WTC11 (cell line): ENCODE data around the gene CYP24A1. TPM values are rescaled to one million over a fixed set of nuclear protein-coding genes. Genes with fewer than 3 reads are reported as not detected.

Experiments used
- ATAC-seq: fragments of 200-7000 bp; cut with Tn5 transposase; 2 replicates; pipeline ENCODE4 v1.10.0; 2021; ENCODE audit warnings: mild to moderate bottlenecking, moderate library complexity
- CTCF ChIA-PET: fragments of 300-600 bp; sonication (Branson Sonifier 250); formaldehyde crosslinking; loops from one replicate; lab custom pipeline; 2021; ENCODE audit warnings: antibody characterized with exemption; lab: Charles Lee
- POLR2A ChIA-PET: fragments of 350-600 bp; sonication (Branson Sonifier 250); formaldehyde crosslinking; loops from one replicate; lab custom pipeline; 2021; ENCODE audit warnings: antibody characterized with exemption; lab: Charles Lee
- DNase-seq: peaks from one replicate; pipeline ENCODE4 v3.0.0; 2021; ENCODE audit warnings: low spot score
- H3K27ac Mint-ChIP-seq: 2 replicates; pipeline ENCODE4 v1.8.0; 2021; ENCODE audit warnings: mixed read lengths
- H3K27me3 Mint-ChIP-seq: 2 replicates; pipeline ENCODE4 v1.8.0; 2021; ENCODE audit warnings: low read depth, mild to moderate bottlenecking, moderate library complexity, mixed read lengths
- H3K36me3 Mint-ChIP-seq: 2 replicates; pipeline ENCODE4 v1.8.0; 2021; ENCODE audit warnings: mixed read lengths
- H3K4me1 Mint-ChIP-seq: 2 replicates; pipeline ENCODE4 v1.8.0; 2022; ENCODE audit warnings: mixed read lengths
- H3K4me3 Mint-ChIP-seq: 2 replicates; pipeline ENCODE4 v1.8.0; 2021; ENCODE audit warnings: mild to moderate bottlenecking, moderate library complexity, mixed read lengths
- H3K9me3 Mint-ChIP-seq: 2 replicates; pipeline ENCODE4 v1.8.0; 2021; ENCODE audit warnings: mixed read lengths
- AFF4 ChIP-seq: sonication (generic); formaldehyde crosslinking; IDR thresholded peaks from 2 replicates; pipeline ENCODE4 v1.8.1; 2023; ENCODE audit warnings: mild to moderate bottlenecking, missing genetic modification reagents, borderline replicate concordance
- ATF2 ChIP-seq: sonication (generic); formaldehyde crosslinking; IDR thresholded peaks from 2 replicates; pipeline ENCODE4 v1.8.1; 2022; ENCODE audit warnings: low read depth, missing genetic modification reagents, borderline replicate concordance
- ATF3 ChIP-seq: sonication (generic); formaldehyde crosslinking; conservative IDR thresholded peaks from 2 replicates; pipeline ENCODE4 v1.8.1; 2022; ENCODE audit warnings: mild to moderate bottlenecking, missing genetic modification reagents
- CBFB ChIP-seq: sonication (generic); formaldehyde crosslinking; IDR thresholded peaks from 2 replicates; pipeline ENCODE4 v1.8.1; 2022; ENCODE audit warnings: mild to moderate bottlenecking, low read depth, missing genetic modification reagents
- E2F1 ChIP-seq: sonication (generic); formaldehyde crosslinking; IDR thresholded peaks from 2 replicates; pipeline ENCODE4 v1.8.0; 2022; ENCODE audit warnings: mild to moderate bottlenecking, missing genetic modification reagents
- ELF4 ChIP-seq: sonication (generic); formaldehyde crosslinking; IDR thresholded peaks from 2 replicates; pipeline ENCODE4 v1.8.1; 2022; ENCODE audit warnings: low read depth, mild to moderate bottlenecking, moderate library complexity, missing genetic modification reagents
- HMGXB4 ChIP-seq: sonication (generic); formaldehyde crosslinking; IDR thresholded peaks from 2 replicates; pipeline ENCODE4 v1.8.1; 2023; ENCODE audit warnings: mild to moderate bottlenecking, moderate library complexity, missing genetic modification reagents
- NFE2L1 ChIP-seq: sonication (generic); formaldehyde crosslinking; IDR thresholded peaks from 2 replicates; pipeline ENCODE4 v1.8.1; 2023; ENCODE audit warnings: missing genetic modification reagents
- OVOL2 ChIP-seq: fragments of 250-450 bp; sonication (Bioruptor Pico); IDR thresholded peaks from 2 replicates; pipeline ENCODE4 v1.9.0; 2021; ENCODE audit warnings: mild to moderate bottlenecking, borderline replicate concordance
- SMAD4 ChIP-seq: sonication (generic); formaldehyde crosslinking; IDR thresholded peaks from 2 replicates; pipeline ENCODE4 v1.8.0; 2022; ENCODE audit warnings: mild to moderate bottlenecking, missing genetic modification reagents
- STAT6 ChIP-seq: sonication (generic); formaldehyde crosslinking; conservative IDR thresholded peaks from 2 replicates; pipeline ENCODE4 v1.8.1; 2023; ENCODE audit warnings: mild to moderate bottlenecking, low read depth, missing genetic modification reagents, moderate library complexity
- TCF7 ChIP-seq: sonication (generic); formaldehyde crosslinking; IDR thresholded peaks from 2 replicates; pipeline ENCODE4 v1.8.0; 2022; ENCODE audit warnings: mild to moderate bottlenecking, low read depth, missing genetic modification reagents, moderate library complexity
- ZBTB21 ChIP-seq: sonication (generic); formaldehyde crosslinking; IDR thresholded peaks from 2 replicates; pipeline ENCODE4 v1.8.1; 2023; ENCODE audit warnings: mild to moderate bottlenecking, missing genetic modification reagents, borderline replicate concordance
- ZNF263 ChIP-seq: sonication (generic); formaldehyde crosslinking; IDR thresholded peaks from 2 replicates; pipeline ENCODE4 v1.8.1; 2022; ENCODE audit warnings: low read depth, mild to moderate bottlenecking, moderate library complexity, missing genetic modification reagents
- ZNF317 ChIP-seq: sonication (generic); formaldehyde crosslinking; IDR thresholded peaks from 2 replicates; pipeline ENCODE4 v1.8.1; 2023; ENCODE audit warnings: low read depth, mild to moderate bottlenecking, moderate library complexity, missing genetic modification reagents, borderline replicate concordance
- ZNF416 ChIP-seq: fragments of 250-450 bp; sonication (Bioruptor Pico); IDR thresholded peaks from 2 replicates; pipeline ENCODE4 v1.9.0; 2021; ENCODE audit warnings: mild to moderate bottlenecking, inconsistent platforms
- ZNF512 ChIP-seq: sonication (generic); formaldehyde crosslinking; IDR thresholded peaks from 2 replicates; pipeline ENCODE4 v1.8.1; 2022; ENCODE audit warnings: missing genetic modification reagents, borderline replicate concordance
- ZSCAN18 ChIP-seq: fragments of 250-450 bp; sonication (Bioruptor Pico); IDR thresholded peaks from 2 replicates; pipeline ENCODE4 v2.1.2; 2022; ENCODE audit warnings: mild to moderate bottlenecking, moderate library complexity
- total RNA-seq: library from RNA; stranded (reverse); gene quantifications from 3 replicates; pipeline ENCODE4 v1.2.3, GENCODE V29; 2021

The CYP24A1 gene
- total RNA-seq, 1 experiment from 2014 or later = not detected

- TF ChIP-seq ATF2 (CRISPR knock-in tag) = no peak
- no peak for TF ChIP-seq ELF4 (CRISPR knock-in tag)
- TF ChIP-seq ATF3 (CRISPR knock-in tag) = no peak
- TF ChIP-seq ZNF512 = no peak
- TF ChIP-seq CBFB = no peak
- TF ChIP-seq SMAD4 (CRISPR knock-in tag) = no peak
Observed at GRCh38 chr20:54214566-54214965, 40.8 kb upstream of the CYP24A1 start (continued).

GRCh38 chr20:54212871-54213270 lies 39.1 kb upstream of the CYP24A1 start:
- H3K4me3 Mint-ChIP-seq = no peak overlapping the region

GRCh38 chr20:54212226-54212625 lies 38.4 kb upstream of the CYP24A1 start:
- Mint-ChIP-seq H3K27ac (no peak overlapping the region), H3K4me3 (no peak overlapping the region), H3K36me3 (peaks cover 26% of the 10 kb centered on the region), H3K4me1 (peaks cover 15% of the 10 kb centered on the region), H3K27me3 (no peaks in the 10 kb centered on the region), H3K9me3 (no peaks in the 10 kb centered on the region)
- ChIA-PET CTCF (no interaction called here), POLR2A (no interaction called here)
- DNase-seq (no peak), ATAC-seq (no peak)
- TF ChIP-seq ZNF263 (no peak), AFF4 (no peak), ZBTB21 (CRISPR knock-in tag) (no peak), OVOL2 (CRISPR knock-in tag) (no peak), ZNF416 (CRISPR knock-in tag) (no peak), TCF7 (CRISPR knock-in tag) (no peak), ZNF317 (no peak), E2F1 (no peak), STAT6 (CRISPR knock-in tag) (no peak), HMGXB4 (CRISPR knock-in tag) (no peak)

More at GRCh38 chr20:54212871-54213270, 39.1 kb upstream of the CYP24A1 start:
- TF ChIP-seq NFE2L1 (no peak), ZSCAN18 (CRISPR knock-in tag) (no peak)
- H3K36me3 Mint-ChIP-seq = peaks cover 31% of the 10 kb centered on the region
- no peaks in the 10 kb centered on the region for H3K9me3 Mint-ChIP-seq
- no peaks in the 10 kb centered on the region for H3K27me3 Mint-ChIP-seq
- H3K27ac Mint-ChIP-seq = no peak overlapping the region
- ChIA-PET POLR2A (no interaction called here), CTCF (no interaction called here)
- ATAC-seq (no peak), DNase-seq (no peak)
- H3K4me1 Mint-ChIP-seq = peaks cover 17% of the 10 kb centered on the region
